ENCODE measurements around the gene ANAPC10. TPM values are rescaled to one million over a fixed set of nuclear protein-coding genes. Genes with fewer than 3 reads are reported as not detected.
"Not testable (repeated sequence)": the region's sequence is repeated elsewhere in the genome, so short reads cannot be mapped to it uniquely, and the experiment has no call there.

The ANAPC10 gene
- total RNA-seq, 1 experiment from 2014 or later: 44.1 TPM

DNA sequence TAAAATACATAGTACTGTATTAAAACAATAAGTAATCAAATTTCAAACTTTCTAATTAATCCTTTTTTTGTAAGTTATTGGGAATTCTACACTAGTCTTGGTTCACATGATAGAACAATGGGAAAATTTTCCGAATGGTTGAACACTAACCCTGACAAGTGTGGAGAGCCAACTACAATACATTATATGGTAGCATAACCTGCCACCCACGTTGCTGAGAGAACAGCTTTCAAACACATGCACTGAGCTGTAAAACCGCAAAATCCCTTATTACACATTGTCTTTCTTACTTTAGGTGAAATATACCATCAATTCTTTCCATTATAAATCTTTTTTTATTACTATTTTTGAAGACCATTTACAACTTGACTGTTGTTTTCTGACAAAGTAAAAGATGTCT, 54.7 kb downstream of the ANAPC10 start:
- Histone ChIP-seq H3K36me3 (no peaks in the 10 kb centered on the region), H3K27me3 (no peaks in the 10 kb centered on the region), H3K4me3 (no peak overlapping the region), H3K9me3 (no peaks in the 10 kb centered on the region)
- DNase-seq: no peak

DNA sequence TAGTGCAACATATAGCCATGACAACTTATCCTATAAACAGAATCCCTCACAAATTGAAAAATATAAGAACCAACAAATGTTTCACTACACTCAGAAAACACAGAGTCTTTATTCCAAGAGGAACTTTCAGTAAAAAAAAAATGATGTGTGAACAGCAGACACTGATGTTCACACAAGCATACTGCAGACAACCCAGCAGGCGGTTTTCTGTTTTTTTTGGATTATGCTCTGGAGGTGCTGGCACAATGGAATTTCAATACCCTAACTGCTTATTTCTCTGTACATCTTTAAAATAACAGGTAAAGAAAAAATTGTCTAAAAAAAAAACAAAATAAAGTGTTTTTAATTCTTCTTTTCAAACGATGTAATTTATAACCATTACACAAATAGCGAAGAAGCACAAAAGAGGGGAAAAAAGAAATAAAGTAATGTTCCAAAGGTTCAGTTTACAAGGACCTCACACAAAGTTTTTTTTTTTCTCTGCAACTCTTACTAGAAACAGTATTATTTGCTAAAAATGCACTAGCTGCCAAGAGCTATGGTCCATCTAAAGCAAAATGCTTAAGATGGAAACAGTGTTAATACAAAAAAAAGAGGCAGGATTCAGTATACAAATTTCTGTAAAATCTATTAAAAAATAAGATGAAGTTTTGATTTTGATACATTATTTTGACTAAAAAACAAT, 55.3 kb downstream of the ANAPC10 start:
- no peak overlapping the region for H3K4me3 ChIP-seq
- no peaks in the 10 kb centered on the region for H3K9me3 ChIP-seq
- DNase-seq: no peak
- no peaks in the 10 kb centered on the region for H3K27me3 ChIP-seq
- H3K36me3 ChIP-seq: no peaks in the 10 kb centered on the region

DNA sequence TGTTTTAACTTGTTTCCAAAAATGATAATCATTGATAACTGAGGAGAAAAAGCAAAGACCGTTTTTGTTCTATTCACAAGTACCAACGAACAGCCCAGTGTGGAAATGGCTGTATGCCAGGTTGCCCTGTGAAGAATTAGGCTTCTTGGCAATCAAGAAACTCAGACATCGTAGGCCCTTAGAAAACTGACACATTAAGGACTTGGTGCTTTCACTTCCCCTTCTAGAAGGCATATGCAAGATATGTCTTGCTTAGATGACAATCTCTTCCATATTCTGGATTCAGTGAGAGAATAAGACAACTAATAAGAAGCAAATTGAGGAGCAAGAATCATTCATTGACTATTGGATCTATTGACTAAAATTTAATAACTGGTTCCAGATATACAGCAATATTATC, 56.6 kb downstream of the ANAPC10 start:
- DNase-seq: no peak
- Histone ChIP-seq H3K36me3 (no peaks in the 10 kb centered on the region), H3K9me3 (no peaks in the 10 kb centered on the region), H3K4me3 (no peak overlapping the region), H3K27me3 (no peaks in the 10 kb centered on the region)

DNA sequence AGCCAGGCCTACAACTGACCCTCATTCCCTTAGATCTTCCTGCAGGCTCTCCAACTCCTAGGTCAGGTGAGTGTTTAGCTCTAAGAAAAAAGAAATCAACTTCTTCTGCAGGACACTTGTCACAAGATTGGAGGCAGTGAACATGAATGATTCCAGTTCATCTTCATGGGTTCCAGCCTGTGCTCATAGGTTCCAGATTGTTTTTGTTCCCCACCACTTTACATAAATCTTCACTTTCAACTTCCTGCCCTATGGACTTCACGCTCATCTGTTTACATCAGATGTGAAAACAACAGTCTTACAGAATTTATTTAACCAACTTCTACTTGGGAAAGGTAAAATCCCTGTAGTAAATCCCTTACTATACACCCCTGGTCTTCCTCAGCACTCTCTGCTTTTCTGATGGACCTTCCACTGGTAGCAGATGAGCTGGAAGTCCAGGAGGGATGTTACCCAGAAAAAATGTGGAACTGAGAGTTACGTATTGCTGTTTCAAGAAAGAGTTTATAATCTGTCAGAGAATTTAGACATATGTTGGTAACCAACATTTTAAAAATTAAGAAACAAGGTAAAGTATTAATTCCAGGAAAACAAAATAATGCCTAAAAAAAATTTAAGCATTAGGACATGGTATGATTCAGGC, 62.4 kb downstream of the ANAPC10 start:
- Histone ChIP-seq H3K36me3 (peaks cover 2% of the 10 kb centered on the region; the same call in 1 of the 2 replicates), H3K4me3 (no peak overlapping the region), H3K27me3 (no peaks in the 10 kb centered on the region), H3K9me3 (no peaks in the 10 kb centered on the region)
- no peak for DNase-seq

DNA sequence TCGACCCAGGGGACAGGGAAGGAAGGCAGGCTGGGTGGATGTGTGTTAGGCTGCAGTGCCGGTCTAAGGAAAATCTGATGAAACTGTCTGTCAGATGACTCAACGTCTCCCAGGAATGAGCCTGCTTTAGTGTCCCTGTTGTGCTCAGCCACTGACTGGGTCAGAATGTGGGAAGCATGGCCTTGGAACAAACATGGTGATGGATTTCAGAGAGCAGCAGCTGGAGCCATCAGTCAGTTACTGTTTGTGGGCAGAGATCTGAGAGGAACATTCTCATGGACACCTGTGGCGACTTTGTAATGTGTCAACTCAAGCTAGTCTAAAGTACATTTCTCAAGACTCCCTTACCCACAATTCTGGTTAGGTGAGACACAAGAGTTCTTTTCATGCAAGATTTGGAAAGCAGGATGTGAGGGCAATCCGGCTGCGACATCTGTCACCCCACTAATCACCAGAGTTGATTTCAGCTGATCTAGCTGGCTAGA, 63.2 kb downstream of the ANAPC10 start:
- Histone ChIP-seq H3K36me3 (peaks cover 2% of the 10 kb centered on the region; the same call in 1 of the 2 replicates), H3K4me3 (no peak overlapping the region), H3K27me3 (no peaks in the 10 kb centered on the region), H3K9me3 (no peaks in the 10 kb centered on the region)
- DNase-seq: no peak

DNA sequence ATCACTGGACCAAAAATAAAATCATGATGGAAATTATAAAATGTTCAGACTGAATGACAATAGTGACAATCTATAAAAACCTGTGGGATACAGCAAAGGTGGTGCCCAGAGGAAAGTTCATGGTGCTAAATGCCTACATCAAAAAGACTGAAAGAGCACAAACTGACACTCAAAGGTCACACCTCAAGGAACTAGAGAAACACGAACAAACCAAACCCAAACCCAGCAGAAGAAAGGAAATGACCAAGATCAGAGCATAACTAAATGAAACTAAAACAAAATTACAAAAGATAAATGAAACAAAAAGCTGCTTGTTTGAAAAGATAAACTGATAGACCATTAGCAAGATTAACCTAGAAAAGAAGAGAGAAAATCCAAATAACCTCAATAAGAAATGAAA, 78.7 kb downstream of the ANAPC10 start:
- no peaks in the 10 kb centered on the region for H3K27me3 ChIP-seq
- H3K36me3 ChIP-seq: no peaks in the 10 kb centered on the region
- DNase-seq: no peak
- H3K4me3 ChIP-seq: no peak overlapping the region
- H3K9me3 ChIP-seq: no peaks in the 10 kb centered on the region; the same call in 1 of the 2 replicates

DNA sequence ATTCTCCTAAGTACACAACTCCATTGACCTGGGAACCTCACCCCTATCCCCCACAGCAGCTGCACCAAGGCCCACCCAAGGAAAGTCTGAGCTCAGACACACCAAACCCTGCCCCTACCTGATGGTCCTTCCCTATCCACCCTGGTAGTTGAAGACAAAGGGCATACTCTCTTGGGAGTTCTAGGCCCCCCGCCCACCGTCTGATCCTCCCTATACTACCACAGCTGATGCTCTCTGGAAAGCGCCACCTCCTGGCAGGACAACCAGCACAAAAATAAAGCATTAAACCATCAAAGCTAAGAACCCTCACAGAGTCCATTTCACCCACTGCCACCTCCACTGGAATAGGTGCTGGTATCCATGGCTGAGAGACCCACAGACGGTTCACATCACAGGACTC, 83.6 kb downstream of the ANAPC10 start:
- H3K9me3 ChIP-seq: no peaks in the 10 kb centered on the region

DNA sequence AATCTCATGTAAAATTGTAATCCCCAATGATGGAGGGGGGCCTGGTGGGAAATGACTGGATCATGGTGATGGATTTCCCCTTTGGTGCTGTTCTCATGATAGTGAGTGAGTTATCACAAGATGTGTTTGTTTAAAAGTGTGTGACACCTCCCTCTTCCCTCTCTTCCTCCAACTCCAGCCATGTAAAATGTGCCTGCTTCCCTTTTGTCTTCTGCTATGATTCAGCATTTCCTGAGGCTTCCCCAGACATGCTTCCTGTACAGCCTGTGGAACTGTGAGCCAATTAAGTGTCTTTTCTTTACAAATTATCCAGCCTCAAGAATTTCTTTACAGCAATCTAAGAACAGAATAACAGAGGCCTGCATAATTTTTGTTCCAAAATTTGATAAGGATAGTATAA, 85.2 kb downstream of the ANAPC10 start:
- DNase-seq: no peak
- Histone ChIP-seq H3K36me3 (no peaks in the 10 kb centered on the region), H3K4me3 (no peak overlapping the region), H3K27me3 (no peaks in the 10 kb centered on the region), H3K9me3 (no peaks in the 10 kb centered on the region)

More for the DNA sequence above, 83.6 kb downstream of the ANAPC10 start:
- Histone ChIP-seq H3K4me3 (no peak overlapping the region), H3K27me3 (no peaks in the 10 kb centered on the region), H3K36me3 (no peaks in the 10 kb centered on the region)
- no peak for DNase-seq

DNA sequence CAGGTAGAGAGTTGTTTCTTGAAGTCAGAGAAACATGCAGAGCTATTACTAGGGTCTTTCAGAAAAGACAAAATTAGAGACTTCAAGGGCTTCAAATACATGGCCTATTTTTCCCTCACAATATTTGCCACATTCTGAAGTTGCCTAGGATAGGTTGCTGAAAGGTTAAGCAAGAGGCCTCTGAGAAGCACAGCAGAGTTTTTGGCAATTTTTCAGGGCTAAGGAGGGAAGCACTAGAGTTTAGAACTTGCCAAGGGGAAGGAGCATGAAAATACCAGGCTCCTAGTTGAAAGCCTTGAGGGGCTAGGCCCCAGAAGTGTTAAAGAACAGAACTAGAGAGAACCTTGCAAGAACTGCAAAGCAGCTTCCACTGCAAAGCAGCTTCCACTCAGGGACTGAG, 86.4 kb downstream of the ANAPC10 start:
- Histone ChIP-seq H3K27me3 (no peaks in the 10 kb centered on the region), H3K4me3 (no peak overlapping the region), H3K9me3 (no peaks in the 10 kb centered on the region), H3K36me3 (no peaks in the 10 kb centered on the region)
- DNase-seq: no peak

DNA sequence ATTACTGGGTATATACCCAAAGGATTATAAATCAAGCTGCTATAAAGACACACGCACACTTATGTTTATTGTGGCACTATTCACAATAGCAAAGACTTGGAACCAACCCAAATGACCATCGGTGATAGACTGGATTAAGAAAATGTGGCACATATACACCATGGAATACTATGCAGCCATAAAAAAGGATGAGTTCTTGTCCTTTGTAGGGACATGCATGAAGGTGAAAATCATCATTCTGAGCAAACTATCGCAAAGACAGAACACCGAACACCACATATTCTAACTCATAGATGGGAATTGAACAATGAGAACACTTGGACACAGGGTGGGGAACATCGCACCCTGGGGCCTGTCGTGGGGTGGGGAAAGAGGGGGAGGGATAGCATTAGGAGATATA, 87.7 kb downstream of the ANAPC10 start:
- not testable (repeated sequence) for H3K36me3 ChIP-seq, H3K4me3 ChIP-seq, H3K9me3 ChIP-seq, H3K27me3 ChIP-seq, DNase-seq

DNA sequence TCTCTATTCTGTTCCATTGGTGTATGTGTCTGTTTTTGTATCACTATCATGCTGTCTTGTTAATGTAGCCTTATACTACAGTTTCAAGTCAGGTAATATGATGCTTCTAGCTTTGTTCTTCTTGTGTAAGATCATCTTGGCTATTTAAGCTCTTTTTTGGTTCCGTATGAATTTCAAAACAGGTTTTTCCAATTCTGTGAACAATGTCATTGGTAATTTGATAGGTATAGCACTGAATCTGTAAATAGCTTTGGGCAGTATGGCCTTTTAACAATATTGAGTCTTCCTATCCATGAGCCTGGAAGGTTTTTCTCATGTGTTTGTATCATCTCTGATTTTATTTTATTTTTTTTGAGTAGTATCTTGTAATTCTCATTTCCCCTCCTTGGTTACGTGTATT, 94.3 kb downstream of the ANAPC10 start:
- Histone ChIP-seq H3K27me3 (no peaks in the 10 kb centered on the region), H3K9me3 (no peaks in the 10 kb centered on the region; the same call in 1 of the 2 replicates), H3K36me3 (no peaks in the 10 kb centered on the region), H3K4me3 (no peak overlapping the region)
- no peak for DNase-seq

DNA sequence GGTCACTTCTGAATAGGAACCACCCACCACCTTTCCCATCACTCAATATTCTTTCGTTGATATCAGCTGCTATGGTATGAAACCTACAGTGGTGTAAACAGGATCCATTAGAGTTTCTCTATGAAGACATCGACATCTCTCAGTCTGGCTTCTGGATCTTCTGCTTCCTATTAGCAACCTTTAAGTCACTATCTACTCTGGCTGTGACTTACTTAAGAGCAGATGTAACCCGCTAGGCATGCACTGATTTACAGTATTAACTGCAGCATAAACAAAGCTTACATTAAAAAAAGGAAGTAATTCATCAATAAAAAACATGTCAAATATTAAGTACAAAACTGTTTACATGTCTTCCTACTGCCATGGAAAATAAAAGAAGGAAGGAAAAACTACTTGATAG, 96.4 kb downstream of the ANAPC10 start:
- Histone ChIP-seq H3K27me3 (no peaks in the 10 kb centered on the region), H3K4me3 (no peak overlapping the region), H3K36me3 (no peaks in the 10 kb centered on the region), H3K9me3 (no peaks in the 10 kb centered on the region; the same call in 1 of the 2 replicates)
- no peak for DNase-seq

DNA sequence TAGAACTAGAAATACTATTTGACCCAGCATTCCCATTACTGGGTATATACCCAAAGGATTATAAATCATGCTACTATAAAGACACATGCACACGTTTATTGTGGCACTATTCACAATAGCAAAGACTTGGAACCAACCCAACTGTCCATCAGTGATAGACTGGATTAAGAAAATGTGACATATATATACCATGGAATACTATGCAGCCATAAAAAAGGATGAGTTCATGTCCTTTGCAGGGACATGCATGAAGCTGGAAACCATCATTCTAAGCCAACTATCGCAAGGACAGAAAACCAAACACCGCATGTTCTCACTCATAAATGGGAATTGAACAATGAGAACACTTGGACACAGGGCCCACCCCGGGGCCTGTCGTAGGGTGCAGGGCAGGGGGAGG, 97.3 kb downstream of the ANAPC10 start:
- H3K27me3 ChIP-seq, H3K9me3 ChIP-seq, H3K4me3 ChIP-seq, DNase-seq, H3K36me3 ChIP-seq: not testable (repeated sequence)

DNA sequence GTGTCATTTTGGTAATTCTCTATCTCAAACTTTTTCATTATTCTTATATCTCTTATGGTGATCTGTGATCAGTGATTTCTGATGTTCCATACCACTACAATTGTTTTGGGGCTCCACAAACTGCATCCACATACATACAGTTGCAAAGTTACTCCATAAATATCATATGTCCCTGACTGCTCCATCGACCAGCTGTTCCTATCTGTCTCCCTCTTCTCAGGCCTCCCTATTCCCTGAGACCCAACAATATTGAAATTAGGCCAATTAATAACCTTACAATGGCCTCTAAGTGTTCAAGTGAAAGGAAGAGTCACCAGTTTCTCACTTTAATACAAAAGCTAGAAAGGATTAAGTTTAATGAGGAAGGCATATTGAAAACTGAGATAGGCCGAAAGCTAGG, 108.7 kb downstream of the ANAPC10 start:
- Histone ChIP-seq H3K9me3 (no peaks in the 10 kb centered on the region), H3K4me3 (no peak overlapping the region), H3K36me3 (no peaks in the 10 kb centered on the region), H3K27me3 (no peaks in the 10 kb centered on the region)
- DNase-seq: no peak

DNA sequence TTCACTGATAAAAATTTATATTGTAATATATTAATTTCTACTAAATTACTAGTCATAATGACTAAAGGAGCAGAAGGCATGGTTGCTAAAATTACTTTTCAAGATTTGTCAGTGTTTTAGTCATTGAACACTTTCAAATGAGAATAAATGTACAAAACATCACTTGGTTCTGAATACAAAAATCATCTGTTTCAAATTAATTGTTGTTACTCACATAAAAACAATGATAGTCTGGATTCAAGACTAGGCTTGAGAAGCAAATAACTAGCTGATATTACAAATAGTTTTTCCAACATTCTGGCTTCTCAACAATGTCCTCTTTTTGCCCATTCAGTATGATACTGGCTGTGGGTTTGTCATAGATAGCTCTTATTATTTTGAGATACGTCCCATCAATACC, 112.5 kb downstream of the ANAPC10 start:
- Histone ChIP-seq H3K27me3 (no peaks in the 10 kb centered on the region), H3K4me3 (no peak overlapping the region), H3K36me3 (no peaks in the 10 kb centered on the region), H3K9me3 (no peaks in the 10 kb centered on the region)
- no peak for DNase-seq

DNA sequence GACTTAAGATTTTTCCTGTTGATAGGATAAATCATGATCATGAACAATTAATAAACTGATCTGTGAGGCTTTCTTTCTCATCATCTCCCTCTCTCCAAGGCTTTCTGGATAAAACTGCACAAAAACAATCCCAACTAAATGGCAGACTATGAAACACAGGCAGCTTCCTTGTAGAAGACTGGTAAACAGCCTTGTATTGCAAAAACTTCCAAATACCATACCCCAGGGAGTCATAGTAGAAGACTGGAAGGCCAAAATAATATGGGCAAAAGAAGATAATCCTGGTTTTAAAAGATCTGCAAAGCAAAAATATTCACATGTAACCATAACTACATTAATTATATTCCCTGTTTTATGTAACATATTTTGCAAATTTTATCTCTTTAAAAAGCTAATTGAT, 113.0 kb downstream of the ANAPC10 start:
- H3K36me3 ChIP-seq: no peaks in the 10 kb centered on the region
- H3K27me3 ChIP-seq: no peaks in the 10 kb centered on the region
- no peak overlapping the region for H3K4me3 ChIP-seq
- H3K9me3 ChIP-seq: no peaks in the 10 kb centered on the region
- no peak for DNase-seq

DNA sequence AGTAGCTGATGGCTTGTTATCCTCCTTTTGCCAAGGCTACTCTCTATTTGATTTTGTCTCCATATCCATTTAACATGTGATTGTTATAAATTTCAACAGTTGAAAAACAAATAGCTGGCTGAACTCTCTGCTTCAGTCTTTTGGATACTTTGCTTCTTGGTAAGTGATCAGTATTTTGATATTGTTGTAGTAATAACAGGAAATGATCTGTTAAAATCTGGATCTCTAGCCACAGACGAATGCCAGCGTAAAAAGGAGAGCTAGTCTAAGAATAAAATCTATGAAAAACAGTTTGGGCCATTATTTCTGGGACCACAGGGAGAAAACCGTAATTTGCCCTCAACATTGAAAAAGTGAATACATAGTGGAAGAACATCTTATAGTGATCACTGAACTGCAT, 113.8 kb downstream of the ANAPC10 start:
- no peak for DNase-seq
- Histone ChIP-seq H3K36me3 (no peaks in the 10 kb centered on the region), H3K4me3 (no peak overlapping the region), H3K27me3 (no peaks in the 10 kb centered on the region), H3K9me3 (no peaks in the 10 kb centered on the region)

DNA sequence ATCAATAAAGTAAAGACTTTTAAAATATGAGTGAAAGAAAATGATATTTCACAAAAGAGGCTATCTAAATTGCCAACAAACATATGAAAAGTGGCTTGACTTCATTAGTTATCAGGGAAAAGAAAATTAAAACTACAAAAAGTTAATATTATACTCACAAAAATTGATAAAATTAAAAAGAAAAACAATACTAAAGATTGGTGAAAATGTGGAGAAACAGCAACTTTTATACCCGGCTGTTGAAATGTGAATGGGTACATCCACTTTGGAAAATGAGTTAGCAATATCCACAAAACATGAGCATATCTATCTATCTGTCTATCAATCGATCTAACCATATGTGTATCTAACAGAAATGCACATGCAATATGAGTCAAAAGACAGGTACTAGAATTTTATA, 122.3 kb downstream of the ANAPC10 start:
- DNase-seq: no peak
- Histone ChIP-seq H3K27me3 (no peaks in the 10 kb centered on the region), H3K36me3 (no peaks in the 10 kb centered on the region), H3K4me3 (no peak overlapping the region), H3K9me3 (no peaks in the 10 kb centered on the region)
